Measurements from ENCODE around the gene FBXL5. TPM values are rescaled to one million over a fixed set of nuclear protein-coding genes. Genes with fewer than 3 reads are reported as not detected.

The FBXL5 gene
- total RNA-seq, 4 donors from 2014 or later: 154 to 246 (median 212) TPM

- intact Hi-C loops (cut with DNase I): no loop called here
- H3K4me3 ChIP-seq (replicated peaks in 1 of 3): no peak overlapping the region
- WGBS, 2 donors: 68 to 82% methylated on average over 3 of the region's 3 CpGs
- H3K9me3 ChIP-seq: no peaks in the 10 kb centered on the region
- no peaks in the 10 kb centered on the region for H3K27me3 ChIP-seq
- H3K36me3 ChIP-seq: peaks cover 0 to 12% of the 10 kb centered on the region in 2 donors
- no peaks in the 10 kb centered on the region for H3K4me1 ChIP-seq
- TF ChIP-seq CTCF (IDR thresholded peaks at IDR 0.05): no peak
- no peak for TF ChIP-seq POLR2A (IDR thresholded peaks at IDR 0.05)
- no peak overlapping the region for H3K27ac ChIP-seq
- DNase-seq: no peak
Observed at GRCh38 chr4:15562114-15562513, 93.0 kb downstream of the FBXL5 start.

GRCh38 chr4:15558561-15558960 lies 96.6 kb downstream of the FBXL5 start:
- TF ChIP-seq CTCF (IDR thresholded peaks at IDR 0.05) (no peak), POLR2A (IDR thresholded peaks at IDR 0.05) (no peak)
- Histone ChIP-seq H3K27ac (no peak overlapping the region), H3K4me1 (no peaks in the 10 kb centered on the region), H3K27me3 (no peaks in the 10 kb centered on the region), H3K4me3 (replicated peaks in 1 of 3) (no peak overlapping the region), H3K9me3 (no peaks in the 10 kb centered on the region), H3K36me3 (peaks cover 4 to 12% of the 10 kb centered on the region in 2 donors)
- DNase-seq: no peak
- WGBS, 2 donors: 81 to 82% methylated on average over 2 of the region's 2 CpGs
- intact Hi-C loops (cut with DNase I): no loop called here

- intact Hi-C loops (cut with DNase I): no loop called here
- peaks cover 4 to 8% of the 10 kb centered on the region in 2 donors for H3K36me3 ChIP-seq
- H3K27ac ChIP-seq: no peak overlapping the region
- H3K4me3 ChIP-seq (replicated peaks in 1 of 3): no peak overlapping the region
- H3K4me1 ChIP-seq: no peaks in the 10 kb centered on the region
- TF ChIP-seq POLR2A (IDR thresholded peaks at IDR 0.05) (no peak), CTCF (IDR thresholded peaks at IDR 0.05) (no peak)
- no peaks in the 10 kb centered on the region for H3K27me3 ChIP-seq
- DNase-seq: no peak
- H3K9me3 ChIP-seq: no peaks in the 10 kb centered on the region
- WGBS, 2 donors: 81 to 86% methylated on average over 2 of the region's 2 CpGs
Observed at GRCh38 chr4:15557786-15558550, 97.2 kb downstream of the FBXL5 start.

GRCh38 chr4:15556511-15557092 lies 98.6 kb downstream of the FBXL5 start:
- Histone ChIP-seq H3K4me3 (replicated peaks in 1 of 3) (no peak overlapping the region), H3K9me3 (no peaks in the 10 kb centered on the region), H3K27ac (no peak overlapping the region), H3K4me1 (no peaks in the 10 kb centered on the region), H3K36me3 (peaks cover 4 to 10% of the 10 kb centered on the region in 2 donors), H3K27me3 (no peaks in the 10 kb centered on the region)
- intact Hi-C loops (cut with DNase I): no loop called here
- no peak for DNase-seq
- TF ChIP-seq CTCF (IDR thresholded peaks at IDR 0.05) (no peak), POLR2A (IDR thresholded peaks at IDR 0.05) (no peak)
- 96 to 97% methylated on average over 4 of the region's 4 CpGs for WGBS, 2 donors

Other genes with a start within 250 kb of the FBXL5 start
- 1 to 10 TPM; 1.2 to 9.5 (median 3.2) TPM for gene C1QTNF7, start 227.3 kb downstream of the FBXL5 start, total RNA-seq
- gene CC2D2A, start 185.5 kb downstream of the FBXL5 start, total RNA-seq: 10 to 100 TPM; 13.6 to 25.1 (median 18.7) TPM
- 10 to 100 TPM; 62.4 to 85.6 (median 73.2) TPM for gene FAM200B, start 26.5 kb upstream of the FBXL5 start, total RNA-seq
- 1 to 10 TPM; 2.0 to 7.5 (median 5.5) TPM for gene BST1, start 47.7 kb upstream of the FBXL5 start, total RNA-seq
- 10 to 100 TPM in 2 of 4 donors, 1 to 10 TPM in 2; 3.7 to 13.3 (median 9.5) TPM for gene CD38, start 123.0 kb upstream of the FBXL5 start, total RNA-seq

Data from thyroid gland (tissue), 4 donors.